ENCODE data around the gene SLC38A6.

The SLC38A6 gene

DNA sequence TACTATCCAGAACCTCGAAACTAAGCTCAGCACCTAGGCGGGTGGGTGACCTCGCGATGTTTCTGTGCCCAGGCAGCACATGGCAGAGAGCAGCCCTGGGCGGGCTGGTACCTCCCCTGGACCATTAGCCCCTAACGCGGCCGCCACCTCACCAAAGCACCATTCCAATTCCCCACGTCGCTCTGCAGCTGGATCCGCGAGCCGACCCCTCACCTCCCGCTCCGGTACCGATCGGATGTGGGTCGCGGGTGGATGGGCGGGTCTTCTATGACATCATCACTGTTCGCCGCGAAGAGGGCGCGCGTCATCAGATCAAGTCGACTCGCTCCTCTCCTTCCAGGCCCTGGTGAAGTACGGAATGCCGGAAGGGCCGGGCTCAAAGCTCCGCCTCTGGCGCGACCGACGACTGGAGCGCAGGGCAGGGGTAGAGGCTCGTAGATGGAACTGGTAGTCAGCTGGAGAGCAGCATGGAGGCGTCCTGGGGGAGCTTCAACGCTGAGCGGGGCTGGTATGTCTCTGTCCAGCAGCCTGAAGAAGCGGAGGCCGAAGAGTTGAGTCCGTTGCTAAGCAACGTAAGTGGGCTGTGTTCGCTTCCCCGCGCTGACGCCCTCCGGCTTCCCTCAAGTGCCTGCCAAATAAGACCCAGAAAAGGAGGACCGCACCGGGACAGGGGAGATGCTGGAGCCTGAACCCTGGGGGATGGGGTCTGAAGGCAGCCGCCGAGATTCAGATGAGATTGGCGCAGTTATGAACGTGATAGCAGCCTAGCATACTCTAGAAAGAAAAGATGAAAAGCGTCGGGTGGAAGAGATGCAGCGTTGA is at the start of gene SLC38A6, which contains the start of gene TRMT5:
TSS of gene SLC38A6 (plus strand) at position 435 of the 822 bp plus-strand sequence. CDS start at position 468, 33 bp downstream.
TSS of gene TRMT5 (minus strand) at position 269 of the 822 bp plus-strand sequence. CDS start at position 163, 106 bp downstream.
- DNase-seq (ENCODE audit: low read depth): peak; percentile 86

DNA sequence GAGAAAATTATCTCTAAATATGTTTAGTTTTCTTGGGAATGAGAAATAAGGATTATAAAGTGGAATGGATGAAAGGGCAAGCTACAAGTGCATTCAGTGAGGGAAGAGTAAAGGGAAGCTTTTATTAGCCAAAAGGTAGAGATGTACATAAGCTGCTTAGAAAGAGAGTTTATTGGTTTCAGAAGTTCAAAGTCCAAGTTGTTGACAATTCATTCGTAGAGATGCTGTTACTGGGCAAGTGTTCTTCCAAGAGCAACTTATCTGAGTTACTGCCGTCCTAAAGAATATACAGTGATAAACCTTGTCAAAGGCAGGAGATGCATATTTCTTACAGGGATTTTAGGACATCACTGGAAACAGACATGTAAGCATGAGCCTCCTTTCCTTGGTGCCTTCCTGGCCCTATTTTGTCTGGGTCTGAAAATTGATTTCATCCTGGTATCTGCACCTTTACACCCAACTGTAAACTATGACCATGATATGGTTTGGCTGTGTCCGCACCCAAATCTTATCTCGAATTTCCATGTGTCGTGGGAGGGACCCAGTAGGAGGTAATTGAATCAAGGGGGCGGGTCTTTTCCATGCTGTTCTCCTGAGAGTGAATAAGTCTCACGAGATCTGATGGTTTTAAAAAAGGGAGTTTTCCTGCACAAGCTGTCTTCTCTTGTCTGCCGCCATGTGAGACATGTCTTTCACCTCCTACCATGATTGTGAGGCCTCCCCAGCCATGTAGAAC is 47.0 kb upstream of the SLC38A6 start:
- no peak for DNase-seq (ENCODE audit: low read depth)

DNA sequence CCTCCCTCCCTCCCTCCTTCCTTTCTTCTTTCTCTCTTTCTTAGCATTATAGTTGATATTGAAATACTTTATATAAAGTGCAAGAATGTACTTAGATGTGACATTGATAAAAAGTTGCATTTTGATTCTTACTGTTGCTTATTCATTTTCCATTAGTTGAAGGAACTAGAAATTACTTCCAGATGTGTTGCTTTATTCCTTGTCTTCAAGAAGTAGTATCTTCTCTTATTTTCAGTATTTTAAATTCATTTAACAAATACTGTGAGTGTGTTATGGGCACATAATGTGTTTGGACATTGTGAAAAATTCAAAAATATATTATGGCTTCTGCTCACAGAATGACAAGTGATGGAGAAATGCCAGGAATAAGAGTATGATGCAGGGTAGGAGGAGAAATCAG is 45.7 kb upstream of the SLC38A6 start:
- DNase-seq (ENCODE audit: low read depth): no peak

DNA sequence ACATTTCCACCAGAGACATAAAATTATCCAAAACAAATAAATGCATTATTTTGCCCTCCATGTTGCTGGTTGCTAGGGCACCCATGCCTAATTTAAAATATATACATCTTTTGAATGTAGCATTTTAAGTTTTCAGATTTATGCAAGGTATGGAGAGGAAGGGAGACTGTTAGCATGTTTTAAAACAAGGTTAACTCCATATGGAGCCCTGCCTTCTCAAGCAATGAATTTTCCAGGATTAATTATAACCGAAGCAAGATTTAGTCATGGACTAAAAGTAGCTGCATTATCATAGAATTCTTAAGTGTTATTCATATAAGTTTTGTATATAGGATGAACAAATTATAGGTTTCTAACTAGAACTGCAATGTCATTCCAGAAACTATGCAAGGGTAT is 37.4 kb upstream of the SLC38A6 start:
- no peak for DNase-seq (ENCODE audit: low read depth)

DNA sequence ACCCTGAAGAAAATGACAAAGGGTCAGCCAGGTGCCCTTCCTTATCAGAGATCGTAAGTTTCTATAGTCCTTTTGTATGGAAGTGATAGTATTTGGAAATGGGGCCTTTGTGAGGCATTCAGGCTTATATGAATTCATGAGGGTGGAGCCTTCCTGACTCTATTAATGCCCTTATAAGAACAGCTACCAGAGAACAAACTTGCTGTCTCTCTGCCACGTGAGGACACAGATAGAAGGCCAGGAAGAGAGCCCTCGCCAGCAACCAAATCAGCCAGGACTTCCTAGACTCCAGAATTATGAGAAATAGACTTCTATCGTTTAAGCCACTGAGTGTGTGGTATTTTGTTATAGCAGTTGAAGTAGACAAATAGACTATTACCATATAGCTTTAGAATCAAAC is 36.8 kb upstream of the SLC38A6 start:
- DNase-seq (ENCODE audit: low read depth): no peak

DNA sequence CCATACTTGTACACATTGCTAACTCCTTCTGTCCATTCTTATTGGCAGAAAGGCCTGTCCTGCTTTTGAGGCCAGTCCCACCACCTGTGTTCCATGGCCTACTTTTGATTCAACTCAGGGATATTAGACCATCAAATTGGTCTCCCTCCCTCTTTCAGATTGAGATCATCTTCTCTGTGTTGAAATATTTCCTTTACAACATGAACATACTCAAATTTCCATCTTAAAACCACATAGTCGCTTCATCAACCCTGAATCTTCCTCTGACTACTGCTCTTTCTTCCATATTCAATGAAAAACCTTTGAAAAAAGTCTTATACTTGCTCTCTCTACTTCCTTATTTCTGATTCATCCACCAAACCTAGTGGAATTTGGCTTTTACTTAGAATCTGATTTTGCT is 35.1 kb upstream of the SLC38A6 start:
- DNase-seq (ENCODE audit: low read depth): no peak

DNA sequence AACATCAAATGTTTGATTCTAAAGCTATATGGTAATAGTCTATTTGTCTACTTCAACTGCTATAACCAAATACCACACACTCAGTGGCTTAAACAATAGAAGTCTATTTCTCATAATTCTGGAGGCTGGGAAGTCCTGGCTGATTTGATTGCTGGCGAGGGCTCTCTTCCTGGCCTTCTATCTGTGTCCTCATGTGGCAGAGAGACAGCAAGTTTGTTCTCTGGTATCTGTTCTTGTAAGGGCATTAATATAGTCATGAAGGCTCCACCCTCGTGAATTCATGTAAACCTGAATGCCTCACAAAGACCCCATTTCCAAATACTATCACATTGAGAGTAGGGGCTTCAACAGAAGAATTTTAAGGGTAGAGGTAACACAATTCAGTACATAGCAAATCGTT is 34.3 kb upstream of the SLC38A6 start:
- no peak for DNase-seq (ENCODE audit: low read depth)

DNA sequence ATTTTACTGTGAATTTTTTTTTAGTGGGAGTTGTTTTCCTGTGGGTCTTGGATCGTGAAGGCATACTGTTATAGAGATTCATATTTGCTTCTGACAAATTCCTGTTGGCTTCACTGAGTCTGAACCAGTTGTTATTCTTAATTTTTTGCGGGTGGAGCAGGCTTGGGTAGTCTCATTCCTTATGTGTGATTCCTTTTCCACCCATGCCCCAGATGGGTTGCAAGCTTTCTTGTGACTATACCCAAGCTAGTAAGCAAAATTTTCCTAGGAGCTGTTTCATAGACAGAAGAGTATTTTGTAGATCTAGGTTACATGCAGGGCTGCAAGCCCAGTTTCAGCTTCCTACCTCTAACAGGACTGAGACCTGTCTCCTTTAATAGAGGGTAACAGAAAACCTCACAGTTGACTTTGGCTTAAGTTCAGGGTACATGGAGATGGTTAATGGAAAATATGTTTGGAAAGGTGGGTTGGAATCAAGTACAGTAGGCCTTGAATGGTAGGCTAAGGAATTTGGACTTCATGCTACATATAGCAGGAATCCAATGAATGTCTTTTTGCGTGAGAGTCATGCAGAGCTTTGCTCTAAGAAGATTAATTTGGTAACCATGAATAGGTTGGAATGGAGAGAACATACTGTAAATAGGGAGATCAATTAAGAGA is 29.1 kb upstream of the SLC38A6 start:
- DNase-seq (ENCODE audit: low read depth): no peak

DNA sequence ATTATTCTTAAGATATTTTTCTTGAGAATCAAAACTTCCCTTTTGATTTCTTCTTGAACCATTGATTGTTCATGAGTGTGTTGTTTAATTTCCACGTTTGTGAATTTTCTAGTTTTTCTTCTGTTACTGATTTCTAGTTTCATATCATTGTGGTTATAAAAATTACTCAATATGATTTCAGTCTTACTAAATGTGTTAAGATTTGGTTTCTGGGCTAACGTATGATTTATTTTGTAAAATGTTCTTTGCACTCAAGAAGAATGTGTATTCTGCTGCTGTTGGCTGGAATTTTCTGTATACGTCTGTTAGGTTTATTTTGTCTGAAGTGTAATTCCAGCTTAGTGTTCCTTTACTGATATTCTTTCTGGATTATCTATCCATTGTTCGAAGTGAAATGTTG is 24.8 kb upstream of the SLC38A6 start:
- no peak for DNase-seq (ENCODE audit: low read depth)

DNA sequence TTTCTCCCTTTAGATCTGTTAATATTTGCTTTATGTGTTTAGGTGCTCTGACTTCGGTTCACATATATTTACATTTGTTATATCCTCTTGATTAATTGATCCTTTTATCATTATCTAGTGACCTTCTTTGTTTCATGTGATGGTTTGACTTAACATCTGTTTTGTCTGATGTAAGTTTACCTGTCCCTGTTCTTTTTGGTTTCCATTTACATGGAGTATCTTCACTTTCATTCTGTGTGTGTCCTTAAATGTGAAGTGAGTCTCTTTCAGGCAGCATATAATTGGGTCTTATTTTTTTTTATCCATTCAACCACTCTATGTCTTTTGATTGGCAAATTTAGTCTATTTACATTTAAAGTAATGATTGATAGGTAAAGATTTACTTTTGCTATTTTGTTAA is 24.4 kb upstream of the SLC38A6 start:
- no peak for DNase-seq (ENCODE audit: low read depth)

DNA sequence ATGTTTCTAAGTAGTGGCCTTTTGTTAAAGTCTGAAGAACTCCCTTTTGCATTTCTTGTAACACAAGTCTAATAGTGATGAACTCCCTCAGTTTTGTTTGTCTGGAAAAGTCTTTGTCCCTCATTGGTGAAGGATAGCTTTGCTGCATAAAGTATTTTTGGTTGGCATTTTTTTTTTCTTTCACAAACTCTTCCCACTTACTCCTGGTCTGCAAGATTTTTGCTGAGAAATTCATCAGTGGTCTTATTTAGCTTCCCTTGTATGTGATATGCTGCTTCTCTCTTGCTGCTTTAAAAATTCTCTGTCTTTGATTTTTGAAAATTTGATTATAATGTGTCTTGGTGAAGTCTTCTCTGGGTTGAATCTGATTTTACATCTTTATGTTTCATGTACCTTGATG is 22.9 kb upstream of the SLC38A6 start:
- no peak for DNase-seq (ENCODE audit: low read depth)

DNA sequence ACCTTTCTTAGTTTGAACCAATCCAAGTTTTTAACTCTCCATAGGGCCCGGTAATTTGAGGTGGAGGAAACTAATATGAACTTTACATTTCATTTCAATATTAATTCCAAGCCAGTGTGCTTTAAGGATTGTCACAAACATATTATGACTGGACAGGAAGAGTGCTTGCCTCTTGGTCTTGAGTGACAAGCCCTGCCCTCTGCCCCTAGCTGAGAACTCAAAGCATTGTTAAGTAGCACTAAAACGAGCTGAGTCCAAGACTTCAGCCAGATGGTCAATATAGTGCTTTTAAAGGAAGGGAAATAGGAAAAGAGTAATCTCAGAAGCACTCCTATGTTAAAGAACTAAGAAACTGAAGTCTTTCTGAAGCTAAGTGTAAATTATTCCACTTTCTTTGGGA is 17.3 kb upstream of the SLC38A6 start:
- DNase-seq (ENCODE audit: low read depth): no peak

DNA sequence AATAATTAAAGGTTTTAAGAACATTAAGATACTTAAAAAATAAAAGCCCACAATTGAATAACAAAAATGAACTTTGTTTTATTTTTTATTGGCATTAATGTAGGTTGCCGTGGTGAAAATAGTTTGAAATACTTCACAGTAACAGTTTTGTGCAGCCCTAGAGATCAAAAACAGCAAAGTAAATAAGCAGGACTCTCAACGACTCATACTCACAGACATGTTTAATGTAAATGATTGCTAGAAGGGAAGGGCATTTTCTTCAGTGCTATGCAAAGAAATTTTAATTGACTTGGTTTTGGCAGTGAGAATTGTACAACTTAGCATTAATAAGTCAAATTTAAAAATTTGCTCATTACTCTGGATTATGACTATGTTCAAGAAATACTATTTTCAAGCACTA is 16.1 kb upstream of the SLC38A6 start:
- DNase-seq (ENCODE audit: low read depth): no peak

DNA sequence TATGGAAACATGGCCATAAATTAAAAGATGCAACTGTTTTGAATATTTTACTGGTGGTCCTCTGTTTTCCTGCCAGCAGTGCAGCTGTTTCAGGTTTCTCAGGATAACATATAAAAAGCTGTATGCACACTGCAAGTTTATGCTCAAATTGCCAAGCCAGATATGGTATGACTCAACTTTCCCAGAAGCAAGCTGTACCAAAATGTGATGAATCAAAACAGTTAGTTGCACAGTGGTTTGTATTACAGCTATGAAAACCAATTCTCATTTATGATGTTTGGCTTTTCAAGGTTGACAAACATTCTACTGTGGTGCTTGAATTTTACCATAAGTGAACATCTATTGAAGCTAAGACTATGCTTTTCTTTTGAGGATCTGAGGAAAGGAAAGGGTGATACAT is 15.6 kb upstream of the SLC38A6 start:
- no peak for DNase-seq (ENCODE audit: low read depth)

DNA sequence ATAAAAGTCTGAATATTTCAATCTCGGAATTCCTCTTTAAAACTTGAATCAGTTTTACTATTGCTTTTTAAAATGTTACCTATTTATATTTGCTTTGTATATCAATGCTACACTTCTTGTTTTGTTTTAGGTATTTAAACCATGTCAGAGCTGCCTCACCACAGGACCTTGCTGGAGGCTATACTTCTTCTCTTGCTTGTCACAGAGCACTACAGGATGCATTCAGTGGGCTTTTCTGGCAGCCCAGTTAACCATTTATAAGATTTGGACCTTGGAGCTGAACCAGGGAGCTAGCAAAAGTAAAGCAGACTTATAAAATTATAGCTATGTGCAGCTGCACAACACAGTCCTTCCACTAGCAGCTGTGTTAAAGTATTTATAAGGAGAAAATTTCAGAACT is 12.9 kb upstream of the SLC38A6 start:
- no peak for DNase-seq (ENCODE audit: low read depth)

DNA sequence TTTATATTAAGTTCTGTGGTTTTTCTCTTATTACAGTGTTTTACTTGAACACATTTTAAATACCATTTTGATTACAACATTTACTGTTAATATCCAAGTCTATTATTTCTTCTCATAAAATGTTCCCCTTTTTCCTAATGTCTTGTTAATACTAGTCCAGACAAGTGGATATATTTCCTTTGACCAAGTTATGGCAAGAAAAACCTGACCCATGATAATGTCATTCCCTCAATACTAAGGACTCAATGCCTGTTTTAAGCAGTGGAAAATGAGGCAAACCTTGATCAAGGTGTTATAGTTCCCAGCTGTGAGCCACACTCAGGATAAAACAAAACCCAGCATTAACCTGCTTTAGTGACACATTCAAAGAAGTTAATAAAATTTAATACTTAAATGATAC is 12.4 kb upstream of the SLC38A6 start:
- DNase-seq (ENCODE audit: low read depth): no peak

DNA sequence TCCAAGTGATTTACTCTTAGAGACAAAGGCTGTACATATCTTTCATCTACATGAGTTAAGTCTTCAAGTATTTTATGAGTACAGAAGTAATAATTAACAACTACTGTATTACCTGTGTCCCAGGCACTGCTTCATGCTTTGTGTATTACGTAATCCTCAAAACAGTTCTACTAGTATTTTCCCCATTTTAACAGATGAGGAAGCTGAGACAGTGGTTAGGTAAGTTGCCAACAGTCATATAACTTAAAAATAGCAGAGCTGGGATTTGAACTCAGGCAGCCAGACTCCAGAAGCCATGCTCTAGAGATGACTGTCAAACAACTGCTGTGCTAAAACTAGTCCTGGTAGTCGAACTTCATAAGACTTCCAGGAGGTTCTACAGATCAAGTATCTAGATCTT is 10.9 kb upstream of the SLC38A6 start:
- DNase-seq (ENCODE audit: low read depth): no peak

DNA sequence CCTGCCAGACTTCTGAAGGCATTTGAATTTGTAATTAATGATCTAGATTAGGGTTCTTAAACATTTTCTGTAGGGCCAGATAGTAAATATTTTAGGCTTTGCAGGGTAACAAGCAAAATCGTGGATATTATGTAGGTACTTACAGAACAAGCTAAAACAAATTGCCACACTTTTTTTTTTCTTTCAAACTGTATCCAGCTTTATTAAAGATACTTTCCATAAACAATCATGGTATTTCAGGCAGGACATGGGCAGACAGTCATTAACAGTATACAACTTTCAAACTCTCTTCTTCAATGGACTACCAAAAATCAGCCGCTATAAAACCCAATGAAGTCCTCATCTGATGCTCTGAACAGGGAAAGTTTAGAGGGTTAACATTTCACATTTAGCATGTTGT is 9.8 kb upstream of the SLC38A6 start:
- no peak for DNase-seq (ENCODE audit: low read depth)

DNA sequence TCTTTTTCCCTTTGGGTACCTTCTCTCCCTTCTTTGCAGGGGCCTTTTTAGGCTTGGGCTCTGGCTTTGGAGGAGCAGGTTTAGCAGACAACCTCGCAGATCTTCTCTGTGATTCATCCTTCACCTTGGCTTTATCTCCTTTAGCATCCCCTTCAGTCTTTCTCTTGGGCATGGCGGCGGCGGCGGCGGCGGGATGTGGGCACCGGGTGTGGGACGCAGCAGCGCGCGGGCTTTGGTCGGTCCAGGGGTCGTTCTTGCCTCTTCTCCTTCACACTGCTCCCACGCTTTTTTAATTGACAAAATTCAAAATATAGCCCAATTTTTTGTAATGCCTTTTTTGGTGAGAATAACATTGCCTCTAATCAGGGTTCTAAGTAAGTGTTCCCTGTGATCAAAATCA is 8.8 kb upstream of the SLC38A6 start:
- no peak for DNase-seq (ENCODE audit: low read depth)

DNA sequence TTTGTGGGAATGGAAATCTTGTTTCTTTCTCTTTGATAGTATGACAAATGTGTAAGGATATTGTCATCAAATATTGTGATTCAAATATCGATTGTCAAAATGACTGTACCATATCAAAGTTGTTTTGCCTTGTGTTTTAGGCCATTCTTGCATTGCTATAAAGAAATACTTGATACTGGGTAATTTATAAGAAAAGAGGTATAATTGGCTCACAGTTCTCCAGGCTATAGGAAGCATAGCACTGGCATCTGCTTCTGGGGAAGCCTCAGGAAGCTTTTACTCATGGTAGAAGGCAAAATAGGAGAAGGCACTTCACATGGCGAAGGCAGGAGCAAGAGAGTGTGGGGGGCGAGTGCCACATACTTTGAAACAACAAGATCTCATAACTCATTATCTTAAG is 8.0 kb upstream of the SLC38A6 start:
- DNase-seq (ENCODE audit: low read depth): no peak

DNA sequence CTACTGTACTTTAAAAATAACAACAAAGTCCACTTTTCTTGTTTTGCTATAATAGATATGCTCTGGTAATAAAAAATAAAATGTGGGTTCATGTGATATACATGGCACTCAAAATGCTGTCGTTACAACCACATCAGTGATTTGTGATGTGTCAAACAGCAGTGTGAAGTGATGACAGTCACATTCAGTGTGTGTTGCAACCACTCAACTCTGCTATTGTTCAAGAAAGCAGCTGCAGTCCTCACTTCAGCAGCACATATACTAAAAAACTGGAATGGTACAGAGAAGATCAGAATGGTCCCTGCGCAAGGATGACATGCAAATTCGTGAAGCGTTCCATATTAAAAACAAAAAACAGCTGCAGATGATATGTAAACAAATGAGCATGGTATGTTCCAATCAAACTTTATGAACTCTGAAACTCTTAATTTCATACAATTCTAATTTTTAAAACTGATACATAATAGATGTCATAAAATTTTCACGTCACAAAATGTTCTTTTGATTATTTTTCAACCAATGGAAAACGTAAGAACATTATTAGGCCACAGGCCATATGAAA is 6.9 kb upstream of the SLC38A6 start:
- no peak for DNase-seq (ENCODE audit: low read depth)

DNA sequence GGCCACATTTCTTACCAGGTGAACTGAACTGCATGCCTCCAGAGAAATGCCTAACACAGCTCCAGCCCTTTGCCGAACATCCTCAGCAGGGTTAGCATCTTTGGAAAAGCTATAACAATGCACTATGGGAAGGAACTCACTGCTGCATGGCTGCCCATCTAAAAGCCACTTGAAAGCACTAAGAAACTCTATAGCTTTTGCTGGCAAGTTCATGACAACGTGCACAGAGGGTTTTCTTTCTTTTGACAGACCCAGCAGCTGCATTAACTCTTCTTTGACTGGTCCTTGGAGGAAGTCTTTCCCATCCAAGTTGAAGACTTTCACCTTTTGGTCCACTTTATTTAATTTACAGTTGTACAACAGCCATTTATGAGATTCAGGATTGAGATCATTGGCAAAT is 5.5 kb upstream of the SLC38A6 start:
- DNase-seq (ENCODE audit: low read depth): no peak

DNA sequence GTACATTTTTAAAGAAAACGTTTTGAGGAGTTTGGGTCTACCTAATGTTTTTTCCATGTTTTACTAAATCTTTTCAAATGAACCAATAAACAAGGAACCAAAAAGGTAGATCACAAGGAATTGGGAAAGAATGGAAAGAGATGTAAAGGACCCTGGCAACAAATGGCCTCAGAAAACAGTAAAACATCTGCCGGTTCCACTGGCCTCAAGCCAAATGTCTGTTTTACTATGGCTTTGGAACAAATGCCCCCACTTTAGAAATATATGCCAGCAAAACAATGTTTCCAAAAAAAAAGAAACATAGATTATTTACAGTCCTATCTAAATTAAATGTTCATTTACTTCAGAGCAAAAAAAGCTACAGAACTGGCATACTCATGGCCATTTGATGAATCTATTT is 3.2 kb upstream of the SLC38A6 start:
- no peak for DNase-seq (ENCODE audit: low read depth)

Data from stimulated activated CD8-positive, alpha-beta memory T cell treated with anti-CD3 and anti-CD28 coated beads, Interleukin-12 subunit alpha, Interleukin-12 subunit beta, amount 100 ng/mL, for 4 hours (primary cell).